Dermis microvascular lymphatic vessel endothelial cell (primary cell): Measurements from ENCODE around the gene HTT. TPM values are rescaled to one million over a fixed set of nuclear protein-coding genes. Genes with fewer than 3 reads are reported as not detected.

ENCODE experiments used
- DNase-seq, 2 donors: peaks; one replicate each; pipeline versions ENCODE4 v3.0.0 to v3.0.0-alpha.2; 2010; ENCODE audit warnings: low read depth in 2 of 2
- total RNA-seq: library from RNA; depleted of rRNA; stranded (reverse); fragments of >200 nt; gene quantifications from 2 replicates; pipeline ENCODE4 v1.2.1, GENCODE V29; 2014

Gene HTT
- total RNA-seq, 1 donor from 2014 or later: 26.2 TPM

DNA sequence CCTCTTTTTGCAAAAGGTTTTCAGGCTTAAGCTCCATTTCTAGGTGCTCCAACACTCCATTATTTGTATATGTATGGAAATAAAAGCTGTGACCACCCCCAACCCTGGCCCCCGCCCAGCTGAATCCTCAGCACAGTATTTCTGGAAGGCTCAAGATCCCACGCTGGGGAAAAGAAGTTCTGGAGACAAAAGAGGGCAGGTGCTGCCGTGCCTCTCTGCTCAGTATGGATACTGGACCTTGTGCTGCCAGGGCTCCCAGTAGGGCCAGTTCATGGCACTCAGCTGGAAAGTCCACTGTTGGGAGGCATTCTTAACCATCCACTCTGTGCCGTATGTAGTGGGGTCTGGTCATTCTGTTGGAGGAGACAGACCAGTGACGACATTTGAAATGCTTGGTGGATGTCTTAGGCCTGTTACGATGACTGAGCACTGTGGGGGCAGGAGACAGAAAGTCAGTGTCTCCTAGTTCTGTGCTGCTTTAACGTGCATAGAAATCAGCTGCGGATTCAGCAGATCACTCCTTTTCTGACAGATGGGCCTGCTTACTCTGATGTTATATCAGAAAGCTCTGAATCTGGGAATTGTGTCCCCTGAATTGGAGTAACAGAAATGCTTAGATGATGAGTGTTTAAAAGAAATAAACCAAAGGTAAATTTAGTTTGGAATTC lies 126.1 kb downstream of the HTT start:
- DNase-seq: no peak

DNA sequence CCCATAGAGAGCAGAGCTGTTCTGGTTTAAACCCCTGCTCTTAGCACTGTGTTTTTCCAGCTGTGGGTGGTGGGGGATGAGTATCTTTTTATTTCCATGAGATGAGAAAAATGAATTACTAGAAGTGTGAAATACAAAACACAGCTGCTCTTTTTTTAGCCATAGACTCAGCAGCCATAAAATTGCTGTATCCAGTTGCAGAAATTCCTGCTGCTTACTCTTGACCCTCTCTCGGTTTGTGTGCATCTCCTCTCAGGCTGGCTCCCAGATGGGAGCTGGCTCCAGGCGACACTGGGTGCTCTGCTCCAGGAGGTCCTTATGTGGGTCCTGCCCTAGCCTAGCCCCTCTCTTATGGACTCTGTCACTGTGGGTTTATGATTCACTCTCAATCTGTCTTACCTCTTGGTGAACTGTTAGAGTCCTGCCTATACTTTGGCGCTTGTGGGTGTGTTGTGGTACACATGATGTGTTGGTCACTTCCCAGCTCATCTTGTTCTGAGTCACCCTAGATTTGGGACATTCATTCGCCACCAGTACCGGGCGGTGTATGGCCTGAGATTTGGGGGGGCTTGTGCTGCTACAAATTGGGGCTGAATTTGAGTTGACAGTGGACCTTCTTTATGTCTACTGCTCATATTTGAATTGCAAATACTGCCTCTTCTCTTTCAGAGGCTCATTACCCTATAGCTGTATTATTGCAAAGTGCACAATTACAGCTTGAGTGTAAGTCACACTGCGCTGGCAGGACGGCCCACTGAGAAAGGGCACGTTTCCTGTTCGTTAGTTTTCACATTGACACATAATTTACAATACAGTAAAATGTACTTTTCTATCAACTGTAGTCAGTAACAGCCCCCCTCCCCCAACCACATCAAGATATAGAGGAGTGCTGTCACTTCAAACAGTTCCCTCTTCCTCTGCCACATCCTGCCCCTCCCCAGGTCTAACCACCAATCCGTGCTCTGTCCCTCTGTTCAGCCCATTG lies 127.5 kb downstream of the HTT start:
- peak in 1 of 2 donors; percentile 19 for DNase-seq

GRCh38 chr4:3202836-3203820 lies 128.6 kb downstream of the HTT start:
- DNase-seq: peak in 1 of 2 donors; percentile 17

DNA sequence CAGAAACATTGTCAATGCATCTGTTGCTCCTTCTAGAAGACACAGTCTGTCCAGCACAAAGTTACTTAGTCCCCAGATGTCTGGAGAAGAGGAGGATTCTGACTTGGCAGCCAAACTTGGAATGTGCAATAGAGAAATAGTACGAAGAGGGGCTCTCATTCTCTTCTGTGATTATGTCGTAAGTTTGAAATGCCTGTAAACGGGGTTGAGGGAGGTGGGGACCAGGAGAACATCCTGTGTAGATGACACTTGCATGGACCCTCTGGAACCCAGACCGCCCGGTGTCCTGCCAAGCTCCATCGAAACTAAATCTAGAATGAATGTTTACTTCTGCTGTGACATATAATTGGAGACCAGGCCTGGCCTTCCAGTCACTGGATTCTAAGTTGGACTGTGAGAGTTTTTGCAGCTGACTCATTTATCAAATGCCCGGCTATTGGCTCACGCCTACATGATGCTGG lies 129.5 kb downstream of the HTT start:
- DNase-seq: no peak

- no peak for DNase-seq
Measured at GRCh38 chr4:3205995-3206394, 131.5 kb downstream of the HTT start.

DNA sequence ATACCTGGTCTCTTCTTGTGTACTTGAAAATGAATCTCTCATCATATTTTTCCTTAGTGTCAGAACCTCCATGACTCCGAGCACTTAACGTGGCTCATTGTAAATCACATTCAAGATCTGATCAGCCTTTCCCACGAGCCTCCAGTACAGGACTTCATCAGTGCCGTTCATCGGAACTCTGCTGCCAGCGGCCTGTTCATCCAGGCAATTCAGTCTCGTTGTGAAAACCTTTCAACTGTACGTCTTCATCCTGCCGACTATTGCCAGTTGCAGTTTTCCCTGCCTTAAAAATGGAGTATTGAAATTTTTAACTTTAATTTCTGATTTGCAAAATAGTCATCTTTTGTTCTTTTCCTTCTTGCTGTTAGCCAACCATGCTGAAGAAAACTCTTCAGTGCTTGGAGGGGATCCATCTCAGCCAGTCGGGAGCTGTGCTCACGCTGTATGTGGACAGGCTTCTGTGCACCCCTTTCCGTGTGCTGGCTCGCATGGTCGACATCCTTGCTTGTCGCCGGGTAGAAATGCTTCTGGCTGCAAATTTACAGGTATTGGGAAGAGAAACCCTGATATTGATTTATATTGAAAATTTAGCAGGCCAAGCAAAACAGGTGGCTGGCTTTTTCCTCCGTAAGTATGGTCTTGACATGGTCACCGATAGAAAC lies 132.1 kb downstream of the HTT start:
- no peak for DNase-seq

DNA sequence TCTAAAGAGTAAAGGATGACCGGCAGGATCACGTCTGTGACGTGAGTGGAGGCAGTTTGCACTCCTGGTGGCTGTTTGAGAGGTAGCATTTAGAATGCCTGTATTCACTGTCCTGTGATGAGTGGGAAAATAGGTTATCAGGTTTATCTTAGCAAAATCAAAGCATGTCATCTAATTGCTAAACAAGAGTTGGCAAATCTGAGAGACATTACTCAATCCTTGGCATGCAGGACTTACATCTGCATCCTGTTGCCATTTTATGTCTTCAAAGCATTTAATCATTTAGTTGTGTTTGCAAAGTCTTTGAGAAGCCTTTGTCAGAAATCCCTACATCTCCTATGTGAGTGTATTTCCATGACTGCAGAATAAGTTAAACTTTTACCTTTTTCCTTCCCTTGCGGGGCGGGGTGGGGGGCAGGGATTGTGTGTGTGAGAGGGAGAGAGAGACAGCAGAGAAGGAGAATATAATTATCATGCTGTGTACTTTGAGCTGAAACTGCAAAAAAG lies 133.1 kb downstream of the HTT start:
- DNase-seq: peak; percentile 86 to 91

DNA sequence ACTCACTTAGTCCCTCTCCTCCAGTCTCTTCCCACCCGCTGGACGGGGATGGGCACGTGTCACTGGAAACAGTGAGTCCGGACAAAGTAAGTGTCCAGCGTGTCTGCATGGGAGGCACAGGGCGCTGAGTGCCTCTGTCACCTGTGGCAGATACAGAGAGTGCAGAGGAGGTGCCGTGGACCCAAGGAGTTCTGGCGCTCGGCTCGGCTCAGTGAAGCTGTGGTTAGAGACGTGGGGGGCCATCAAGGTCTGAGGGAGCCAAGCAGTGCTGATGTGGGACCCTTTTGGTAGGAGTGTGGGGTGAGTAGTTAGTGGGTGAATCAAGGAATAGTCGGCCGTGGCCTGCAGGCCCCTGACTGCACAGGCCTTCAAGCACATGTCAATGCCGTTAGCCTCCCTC lies 134.3 kb downstream of the HTT start:
- DNase-seq: no peak

GRCh38 chr4:3209551-3210325 lies 135.3 kb downstream of the HTT start:
- no peak for DNase-seq

DNA sequence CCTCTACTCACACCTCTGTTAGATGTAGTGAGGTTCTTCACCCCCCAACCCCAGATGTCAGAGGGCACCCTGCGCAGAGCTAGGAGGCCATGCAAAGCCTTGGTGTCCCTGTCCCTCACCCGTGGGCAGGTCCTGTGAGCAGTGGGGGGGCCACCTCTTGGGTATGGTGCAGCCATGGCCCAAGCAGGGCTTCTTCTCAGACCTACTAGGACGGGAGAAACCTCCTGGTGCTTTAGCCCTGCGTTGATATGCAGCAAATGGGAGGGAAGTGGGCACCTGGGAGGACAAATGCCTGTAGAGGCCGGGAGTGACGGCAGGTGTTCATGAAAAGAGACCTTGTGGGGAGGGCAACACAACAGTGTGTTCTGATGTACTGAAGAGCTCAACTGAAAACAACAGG lies 136.0 kb downstream of the HTT start:
- no peak for DNase-seq

- no peak for DNase-seq
Measured at GRCh38 chr4:3211866-3212265, 137.4 kb downstream of the HTT start.

GRCh38 chr4:3212391-3213105 lies 138.1 kb downstream of the HTT start:
- no peak for DNase-seq

- DNase-seq: no peak
Measured at GRCh38 chr4:3213106-3213425, 138.6 kb downstream of the HTT start.

- no peak for DNase-seq
Measured at GRCh38 chr4:3213661-3214250, 139.3 kb downstream of the HTT start.

- DNase-seq: no peak
Measured at GRCh38 chr4:3215256-3215655, 140.8 kb downstream of the HTT start.

DNA sequence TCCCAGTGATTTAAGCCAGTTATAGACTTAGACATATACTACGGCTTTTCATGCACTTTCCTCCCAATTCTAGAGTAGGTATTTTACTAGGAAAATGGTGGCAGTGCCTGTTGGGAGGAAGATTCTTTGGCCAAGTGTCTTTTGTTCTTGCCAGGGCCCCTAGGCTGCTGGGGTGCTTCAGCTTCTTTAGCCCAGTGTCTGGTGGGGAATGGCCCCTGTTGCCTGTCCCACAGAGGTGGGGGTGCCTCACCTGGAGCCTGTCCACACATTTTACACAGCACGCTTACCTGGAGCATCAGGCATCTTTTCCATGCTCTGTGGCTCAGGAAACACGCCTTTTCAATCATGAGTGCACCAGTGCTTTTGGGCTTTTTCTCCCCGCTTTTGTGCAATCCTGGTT lies 141.3 kb downstream of the HTT start:
- DNase-seq: no peak

- no peak for DNase-seq
Measured at GRCh38 chr4:3217266-3217665, 142.8 kb downstream of the HTT start.

DNA sequence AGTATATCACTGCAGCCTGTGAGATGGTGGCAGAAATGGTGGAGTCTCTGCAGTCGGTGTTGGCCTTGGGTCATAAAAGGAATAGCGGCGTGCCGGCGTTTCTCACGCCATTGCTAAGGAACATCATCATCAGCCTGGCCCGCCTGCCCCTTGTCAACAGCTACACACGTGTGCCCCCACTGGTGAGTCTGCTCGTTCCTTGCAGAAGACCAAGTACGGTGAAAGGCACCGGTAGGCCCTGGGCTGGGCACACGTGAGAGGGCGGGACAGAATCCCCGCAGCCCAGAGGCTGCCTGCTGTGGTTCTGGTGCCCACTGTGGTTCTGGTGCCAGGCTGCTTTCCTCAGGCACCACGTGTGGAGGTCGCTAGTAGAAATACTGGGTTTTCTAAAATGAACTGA lies 143.3 kb downstream of the HTT start:
- no peak for DNase-seq
